Sigmoid colon (tissue), 3 donors: ENCODE results near the gene ZBTB24.

Experiments
- POLR2A ChIP-seq, 2 donors: fragments of 450-650 bp; IDR thresholded peaks; one replicate each; pipeline ENCODE4 v1.6.1; 2016; ENCODE audit warnings: antibody characterized with exemption in 2 of 2, mild to moderate bottlenecking in 2 of 2, moderate library complexity in 2 of 2
- TF ChIP-seq, protein P1 (sequence below), 4 experiments: fragments of 450-650 bp in 3 of 4; fragments of 200-600 bp in 1 of 4; IDR thresholded peaks; one replicate each; pipeline ENCODE4 v1.5.1; 2016 to 2019; ENCODE audit warnings: antibody characterized with exemption in 4 of 4, mild to moderate bottlenecking in 3 of 4, moderate library complexity in 2 of 4

DNA sequence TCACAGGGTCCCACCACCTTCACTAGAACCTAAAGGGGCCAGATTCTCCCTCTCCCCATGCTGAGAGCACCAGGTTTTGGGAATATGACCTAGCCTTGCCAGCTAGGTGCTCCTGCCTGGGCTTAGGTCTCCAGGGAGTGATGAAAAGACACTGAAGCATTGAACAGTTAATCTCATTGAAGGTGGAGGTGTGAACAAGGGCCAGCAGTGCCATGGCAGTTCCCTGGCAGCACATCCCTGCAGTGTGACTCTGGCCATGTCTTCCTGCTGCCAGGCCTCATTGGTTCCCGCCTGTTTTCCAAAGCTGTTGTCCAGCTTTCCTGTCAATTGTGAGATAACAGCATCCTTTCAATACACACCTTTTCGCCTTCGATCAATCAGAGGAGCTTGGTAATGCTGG, 53.5 kb downstream of the ZBTB24 start:
- TF ChIP-seq, protein P1, sequence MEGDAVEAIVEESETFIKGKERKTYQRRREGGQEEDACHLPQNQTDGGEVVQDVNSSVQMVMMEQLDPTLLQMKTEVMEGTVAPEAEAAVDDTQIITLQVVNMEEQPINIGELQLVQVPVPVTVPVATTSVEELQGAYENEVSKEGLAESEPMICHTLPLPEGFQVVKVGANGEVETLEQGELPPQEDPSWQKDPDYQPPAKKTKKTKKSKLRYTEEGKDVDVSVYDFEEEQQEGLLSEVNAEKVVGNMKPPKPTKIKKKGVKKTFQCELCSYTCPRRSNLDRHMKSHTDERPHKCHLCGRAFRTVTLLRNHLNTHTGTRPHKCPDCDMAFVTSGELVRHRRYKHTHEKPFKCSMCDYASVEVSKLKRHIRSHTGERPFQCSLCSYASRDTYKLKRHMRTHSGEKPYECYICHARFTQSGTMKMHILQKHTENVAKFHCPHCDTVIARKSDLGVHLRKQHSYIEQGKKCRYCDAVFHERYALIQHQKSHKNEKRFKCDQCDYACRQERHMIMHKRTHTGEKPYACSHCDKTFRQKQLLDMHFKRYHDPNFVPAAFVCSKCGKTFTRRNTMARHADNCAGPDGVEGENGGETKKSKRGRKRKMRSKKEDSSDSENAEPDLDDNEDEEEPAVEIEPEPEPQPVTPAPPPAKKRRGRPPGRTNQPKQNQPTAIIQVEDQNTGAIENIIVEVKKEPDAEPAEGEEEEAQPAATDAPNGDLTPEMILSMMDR (IDR thresholded peaks at IDR 0.05): no peak
- TF ChIP-seq POLR2A (IDR thresholded peaks at IDR 0.05): no peak
